Prostate gland (tissue), 2 donors: ENCODE measurements around the gene PSMA6.

Experiments used
- CTCF ChIP-seq, 4 experiments: fragments of 200-600 bp in 2 of 4; fragments of 450-650 bp in 2 of 4; sonication (generic) in 2 of 4; IDR thresholded peaks; 1 replicate in 3 of 4; 2 replicates in 1 of 4; pipeline ENCODE4 v1.5.1; 2016 to 2019; ENCODE audit warnings: antibody characterized with exemption in 4 of 4, mild to moderate bottlenecking in 2 of 4, moderate library complexity in 2 of 4
- POLR2A ChIP-seq: fragments of 450-650 bp; IDR thresholded peaks from one replicate; pipeline ENCODE4 v1.6.1; 2016; ENCODE audit warnings: antibody characterized with exemption, mild to moderate bottlenecking
- POLR2AphosphoS5 ChIP-seq: sonication (generic); formaldehyde crosslinking; IDR thresholded peaks from one replicate; pipeline ENCODE4 v1.6.1; 2017; ENCODE audit warnings: antibody characterized with exemption

- no peak for TF ChIP-seq CTCF (IDR thresholded peaks at IDR 0.05)
- no peak for TF ChIP-seq POLR2A
- no peak for TF ChIP-seq POLR2AphosphoS5
Measured at GRCh38 chr14:35244542-35244941, 47.6 kb upstream of the PSMA6 start.
